HL-60 (cell line): ENCODE data around the gene C16orf82.

Experiments
- CTCF ChIP-seq: IDR thresholded peaks from one replicate; pipeline ENCODE4 v1.5.1; 2011; ENCODE audit warnings: low read length, control low read depth, inconsistent platforms; ENCODE audit not compliant: insufficient read depth
- GABPA ChIP-seq: IDR thresholded peaks from 2 replicates; pipeline ENCODE4 v1.6.1; 2012; ENCODE audit warnings: low read depth
- POLR2AphosphoS5 ChIP-seq: IDR thresholded peaks from 2 replicates; pipeline ENCODE4 v1.6.1; 2012; ENCODE audit warnings: low read depth
- REST ChIP-seq: IDR thresholded peaks from 2 replicates; pipeline ENCODE4 v1.6.1; 2012; ENCODE audit warnings: low read depth; ENCODE audit not compliant: insufficient replicate concordance
- SPI1 ChIP-seq: IDR thresholded peaks from 2 replicates; pipeline ENCODE4 v1.6.1; 2012; ENCODE audit warnings: low read depth, mild to moderate bottlenecking, borderline replicate concordance

GRCh38 chr16:27084307-27085028, 17.7 kb downstream of the C16orf82 start:
- TF ChIP-seq REST = no peak
- no peak for TF ChIP-seq POLR2AphosphoS5
- no peak for TF ChIP-seq GABPA
- TF ChIP-seq CTCF = no peak
- no peak for TF ChIP-seq SPI1
